Measurements from ENCODE around the gene HOOK2.
A peak's percentile ranks its signal among the peaks of the same experiment; 100 is the strongest.

Gene HOOK2

DNA sequence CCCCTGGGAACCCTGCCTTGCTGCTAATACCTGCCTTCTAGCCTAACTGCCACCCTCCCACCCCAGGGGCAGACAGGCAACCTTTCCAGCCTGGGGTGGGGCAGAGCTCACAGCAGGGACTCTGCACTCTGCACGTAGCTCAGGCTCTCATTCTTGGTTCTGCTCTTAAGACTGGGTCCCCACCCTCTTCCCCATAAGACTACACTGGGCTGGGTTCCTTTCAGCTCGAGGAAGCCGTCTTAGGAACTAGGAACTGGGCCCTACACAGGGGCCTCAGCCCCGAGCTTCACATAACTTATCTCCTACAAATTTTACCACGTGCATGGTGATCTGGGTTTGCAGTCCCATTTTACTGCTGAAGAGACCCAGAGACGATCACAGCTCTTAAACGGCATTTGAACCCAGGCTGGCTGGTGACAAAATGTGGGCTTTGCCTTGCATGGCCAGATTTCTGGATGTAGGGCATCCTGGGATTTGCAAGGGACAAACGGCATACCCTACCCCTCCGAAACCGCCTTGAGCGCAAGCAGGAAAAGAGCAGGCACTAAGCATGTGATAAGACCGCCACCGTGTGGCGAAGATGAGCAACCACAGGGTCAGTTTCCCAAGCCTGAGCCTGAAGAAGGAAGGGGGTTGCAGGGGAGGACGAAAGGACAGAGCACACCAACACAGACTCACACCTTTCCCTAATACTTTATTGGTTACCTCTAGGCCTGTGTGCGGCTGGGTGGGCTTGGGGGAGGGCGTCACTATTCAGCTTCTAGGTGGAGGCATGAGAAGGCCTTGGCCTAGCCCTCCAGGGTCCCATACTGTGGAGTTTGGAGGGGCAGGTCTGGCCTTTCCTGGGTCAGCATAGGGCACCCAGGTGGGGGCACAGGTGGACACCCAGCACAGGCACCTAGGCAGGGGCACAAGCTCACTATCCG is 21.1 kb upstream of the HOOK2 start:
- H2AFZ ChIP-seq = no peak overlapping the region
- no peak overlapping the region for H3K27ac ChIP-seq
- peaks cover 24% of the 10 kb centered on the region for H3K4me1 ChIP-seq
- TF ChIP-seq, protein P1, sequence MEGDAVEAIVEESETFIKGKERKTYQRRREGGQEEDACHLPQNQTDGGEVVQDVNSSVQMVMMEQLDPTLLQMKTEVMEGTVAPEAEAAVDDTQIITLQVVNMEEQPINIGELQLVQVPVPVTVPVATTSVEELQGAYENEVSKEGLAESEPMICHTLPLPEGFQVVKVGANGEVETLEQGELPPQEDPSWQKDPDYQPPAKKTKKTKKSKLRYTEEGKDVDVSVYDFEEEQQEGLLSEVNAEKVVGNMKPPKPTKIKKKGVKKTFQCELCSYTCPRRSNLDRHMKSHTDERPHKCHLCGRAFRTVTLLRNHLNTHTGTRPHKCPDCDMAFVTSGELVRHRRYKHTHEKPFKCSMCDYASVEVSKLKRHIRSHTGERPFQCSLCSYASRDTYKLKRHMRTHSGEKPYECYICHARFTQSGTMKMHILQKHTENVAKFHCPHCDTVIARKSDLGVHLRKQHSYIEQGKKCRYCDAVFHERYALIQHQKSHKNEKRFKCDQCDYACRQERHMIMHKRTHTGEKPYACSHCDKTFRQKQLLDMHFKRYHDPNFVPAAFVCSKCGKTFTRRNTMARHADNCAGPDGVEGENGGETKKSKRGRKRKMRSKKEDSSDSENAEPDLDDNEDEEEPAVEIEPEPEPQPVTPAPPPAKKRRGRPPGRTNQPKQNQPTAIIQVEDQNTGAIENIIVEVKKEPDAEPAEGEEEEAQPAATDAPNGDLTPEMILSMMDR (IDR thresholded peaks at IDR 0.05) = peak; percentile 92
- no peaks in the 10 kb centered on the region for H3K27me3 ChIP-seq (ENCODE audit: control insufficient read depth, insufficient read depth, low read length)
- no peak overlapping the region for H3K9ac ChIP-seq
- H3K9me3 ChIP-seq (ENCODE audit: control insufficient read depth, low read length) = no peaks in the 10 kb centered on the region
- no peaks in the 10 kb centered on the region for H3K36me3 ChIP-seq (ENCODE audit: control insufficient read depth, insufficient read depth, low read length)
- H3K4me2 ChIP-seq (ENCODE audit: low read length) = peak overlapping the region; percentile 30
- no peak overlapping the region for H3K4me3 ChIP-seq (ENCODE audit: low read depth, low read length)
- H3K79me2 ChIP-seq = peaks cover 19% of the 10 kb centered on the region

- H3K79me2 ChIP-seq = peaks cover 8% of the 10 kb centered on the region
- no peaks in the 10 kb centered on the region for H3K27me3 ChIP-seq (ENCODE audit: control insufficient read depth, insufficient read depth, low read length)
- peaks cover 27% of the 10 kb centered on the region for H3K4me1 ChIP-seq
- H3K9me3 ChIP-seq (ENCODE audit: control insufficient read depth, low read length) = no peaks in the 10 kb centered on the region
- H3K36me3 ChIP-seq (ENCODE audit: control insufficient read depth, insufficient read depth, low read length) = no peaks in the 10 kb centered on the region
- TF ChIP-seq, protein P1 (IDR thresholded peaks at IDR 0.05) = no peak
- H3K27ac ChIP-seq = no peak overlapping the region
- no peak overlapping the region for H3K9ac ChIP-seq
- H2AFZ ChIP-seq = no peak overlapping the region
- H3K4me2 ChIP-seq (ENCODE audit: low read length) = no peak overlapping the region
- no peak overlapping the region for H3K4me3 ChIP-seq (ENCODE audit: low read depth, low read length)
Measured at GRCh38 chr19:12794971-12795381, 19.6 kb upstream of the HOOK2 start.

DNA sequence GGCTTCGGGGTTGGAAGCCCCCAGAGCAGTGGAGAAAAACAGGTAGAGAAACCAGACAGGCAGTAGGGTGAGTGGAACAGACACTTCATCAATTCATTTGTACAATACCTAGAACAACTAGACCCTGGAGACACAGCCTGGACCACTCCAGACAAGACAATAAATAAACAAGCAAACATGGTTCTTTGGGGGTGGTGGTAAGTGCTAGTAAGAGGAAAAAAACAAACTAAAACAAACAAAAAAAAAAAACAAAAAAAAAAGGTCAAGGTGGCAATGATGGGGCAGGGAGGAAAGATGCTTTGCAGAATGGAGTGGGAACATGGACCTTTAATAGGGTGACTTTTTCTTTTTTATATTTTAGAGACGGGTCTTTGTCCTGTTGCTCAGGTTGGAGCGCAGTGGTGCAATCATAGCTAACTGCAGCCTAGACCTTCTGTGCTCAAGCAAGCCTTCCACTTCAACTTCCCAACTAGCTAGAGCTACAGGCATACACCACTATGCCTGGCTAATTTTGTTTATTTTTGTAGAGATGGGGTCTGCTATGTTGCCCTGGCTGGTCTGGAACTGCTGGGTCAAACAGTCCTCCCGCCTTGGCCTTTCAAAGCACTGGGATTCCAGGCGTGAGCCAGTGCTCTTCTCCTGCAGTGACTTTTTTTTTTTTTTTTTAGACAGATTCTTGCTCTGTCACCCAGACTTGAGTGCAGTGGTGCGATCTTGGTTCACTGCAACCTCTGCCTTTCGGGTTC is 19.0 kb upstream of the HOOK2 start:
- Histone ChIP-seq H3K4me3 (ENCODE audit: low read depth, low read length) (peak overlapping the region; percentile 97), H3K4me1 (peaks cover 27% of the 10 kb centered on the region), H3K4me2 (ENCODE audit: low read length) (peak overlapping the region; percentile 87), H3K27me3 (ENCODE audit: control insufficient read depth, insufficient read depth, low read length) (no peaks in the 10 kb centered on the region), H2AFZ (peak overlapping the region; percentile 61), H3K9ac (peak overlapping the region; percentile 87), H3K79me2 (peaks cover 8% of the 10 kb centered on the region), H3K27ac (peak overlapping the region; percentile 100), H3K9me3 (ENCODE audit: control insufficient read depth, low read length) (no peaks in the 10 kb centered on the region), H3K36me3 (ENCODE audit: control insufficient read depth, insufficient read depth, low read length) (no peaks in the 10 kb centered on the region)
- TF ChIP-seq, protein P1 (IDR thresholded peaks at IDR 0.05) = no peak

DNA sequence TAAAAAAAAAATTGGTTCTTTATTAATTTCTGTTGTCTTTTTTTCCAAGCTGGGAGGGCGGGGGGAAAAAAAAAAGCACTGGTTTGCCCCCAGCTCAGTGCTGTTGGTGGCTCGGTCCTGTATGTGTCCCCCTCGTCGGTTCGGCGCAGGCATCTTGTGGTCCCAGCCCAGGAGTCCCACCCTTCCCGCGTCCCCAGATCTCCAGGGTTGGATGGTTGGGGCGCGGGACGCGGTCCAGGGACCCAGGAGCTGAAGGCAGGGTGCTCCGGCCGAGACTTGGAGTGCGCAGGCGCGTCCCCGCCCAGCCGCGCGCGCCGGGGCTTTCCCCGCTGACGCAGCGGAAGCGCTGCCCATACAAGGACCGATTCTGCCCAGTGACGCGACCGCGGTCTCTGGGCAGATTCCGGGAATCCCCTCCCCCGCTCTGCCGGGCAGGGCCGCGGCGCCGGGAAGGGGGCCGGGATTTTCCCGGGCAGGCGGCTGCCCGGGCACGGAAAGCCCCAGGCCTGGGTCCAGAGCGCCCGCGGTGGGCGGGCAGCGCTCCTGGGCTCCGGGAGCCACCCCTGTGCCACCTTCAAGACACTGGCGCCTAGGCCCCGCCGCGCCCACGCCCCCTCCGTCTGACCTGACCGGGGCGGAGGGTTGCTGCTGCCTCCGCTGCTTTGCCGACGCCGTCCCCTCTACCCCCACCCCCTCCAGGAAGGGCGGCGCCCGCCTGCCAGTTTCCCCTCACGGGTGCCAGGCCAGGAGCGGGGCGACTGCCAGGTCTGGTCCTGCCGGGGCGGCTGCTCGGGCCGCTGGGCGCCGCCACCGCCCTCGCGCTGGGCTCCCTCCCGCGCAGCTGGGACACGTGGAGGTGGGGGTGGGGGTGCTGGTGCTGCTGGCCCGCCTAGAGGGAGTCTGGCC is 18.2 kb upstream of the HOOK2 start:
- Histone ChIP-seq H3K4me2 (ENCODE audit: low read length) (peak overlapping the region; percentile 87), H3K36me3 (ENCODE audit: control insufficient read depth, insufficient read depth, low read length) (no peaks in the 10 kb centered on the region), H3K9me3 (ENCODE audit: control insufficient read depth, low read length) (no peaks in the 10 kb centered on the region), H3K4me3 (ENCODE audit: low read depth, low read length) (peak overlapping the region; percentile 97), H3K27me3 (ENCODE audit: control insufficient read depth, insufficient read depth, low read length) (no peaks in the 10 kb centered on the region), H3K27ac (peak overlapping the region; percentile 100), H3K9ac (peak overlapping the region; percentile 87), H2AFZ (peak overlapping the region; percentile 61), H3K79me2 (peaks cover 8% of the 10 kb centered on the region), H3K4me1 (peaks cover 35% of the 10 kb centered on the region)
- TF ChIP-seq, protein P1 (IDR thresholded peaks at IDR 0.05) = peak; percentile 11

Data from parathyroid adenoma (tissue), 2 donors.